Adrenal gland (tissue), 5 donors: ENCODE results near the gene HSD17B7.

Experiments used
- POLR2A ChIP-seq, 2 donors: fragments of 450-650 bp; IDR thresholded peaks; one replicate each; pipeline ENCODE4 v1.6.1; 2017; ENCODE audit warnings: antibody characterized with exemption in 2 of 2, mild to moderate bottlenecking in 2 of 2, moderate library complexity in 1 of 2
- TF ChIP-seq, protein P1 (sequence below), 6 experiments: fragments of 450-650 bp in 4 of 6; fragments of 200-600 bp in 2 of 6; sonication (generic) in 1 of 6; IDR thresholded peaks; 1 replicate in 5 of 6; 2 replicates in 1 of 6; pipeline versions ENCODE4 v1.5.1 to v1.8.0; 2016 to 2021; ENCODE audit warnings: antibody characterized with exemption in 6 of 6, mild to moderate bottlenecking in 2 of 6, moderate library complexity in 1 of 6
- donor health status: DM: no; HTN: no; CAD: no.

DNA sequence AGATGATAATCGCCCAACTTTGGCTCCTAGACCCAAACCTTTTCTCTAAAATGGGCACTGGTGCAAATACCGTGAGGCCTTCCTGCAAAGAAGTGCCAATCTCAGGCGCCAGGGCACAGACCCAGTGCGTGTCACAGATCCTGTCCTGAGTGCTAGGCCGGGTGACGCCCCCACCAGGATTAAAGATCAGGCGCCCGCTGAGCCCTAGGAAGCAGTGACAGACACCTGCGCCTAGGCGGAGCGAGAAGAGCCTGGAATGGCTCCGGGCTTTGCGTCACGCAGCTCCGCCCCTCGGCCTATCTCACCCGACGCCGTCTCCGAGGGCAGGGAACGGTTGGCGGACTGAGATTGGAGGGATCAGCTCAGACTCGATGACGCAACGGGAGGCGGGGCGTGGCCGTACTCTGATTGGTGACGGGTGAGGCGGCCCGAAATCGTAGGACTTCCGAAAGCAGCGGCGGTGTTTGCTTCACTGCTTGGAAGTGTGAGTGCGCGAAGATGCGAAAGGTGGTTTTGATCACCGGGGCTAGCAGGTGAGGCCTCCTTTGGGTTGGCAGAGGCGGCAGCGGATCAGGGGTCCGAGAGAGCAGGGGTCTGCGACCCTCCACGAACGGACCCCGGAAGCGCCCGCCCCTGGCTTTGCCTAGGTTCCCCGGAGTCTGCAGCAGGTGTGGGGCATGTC, at the start of gene HSD17B7:
- TF ChIP-seq, protein P1, sequence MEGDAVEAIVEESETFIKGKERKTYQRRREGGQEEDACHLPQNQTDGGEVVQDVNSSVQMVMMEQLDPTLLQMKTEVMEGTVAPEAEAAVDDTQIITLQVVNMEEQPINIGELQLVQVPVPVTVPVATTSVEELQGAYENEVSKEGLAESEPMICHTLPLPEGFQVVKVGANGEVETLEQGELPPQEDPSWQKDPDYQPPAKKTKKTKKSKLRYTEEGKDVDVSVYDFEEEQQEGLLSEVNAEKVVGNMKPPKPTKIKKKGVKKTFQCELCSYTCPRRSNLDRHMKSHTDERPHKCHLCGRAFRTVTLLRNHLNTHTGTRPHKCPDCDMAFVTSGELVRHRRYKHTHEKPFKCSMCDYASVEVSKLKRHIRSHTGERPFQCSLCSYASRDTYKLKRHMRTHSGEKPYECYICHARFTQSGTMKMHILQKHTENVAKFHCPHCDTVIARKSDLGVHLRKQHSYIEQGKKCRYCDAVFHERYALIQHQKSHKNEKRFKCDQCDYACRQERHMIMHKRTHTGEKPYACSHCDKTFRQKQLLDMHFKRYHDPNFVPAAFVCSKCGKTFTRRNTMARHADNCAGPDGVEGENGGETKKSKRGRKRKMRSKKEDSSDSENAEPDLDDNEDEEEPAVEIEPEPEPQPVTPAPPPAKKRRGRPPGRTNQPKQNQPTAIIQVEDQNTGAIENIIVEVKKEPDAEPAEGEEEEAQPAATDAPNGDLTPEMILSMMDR (IDR thresholded peaks at IDR 0.05): peak in 3 of 6 experiments; percentile 7 to 37 (median 31)
- peak; percentile 11 to 72 for TF ChIP-seq POLR2A (IDR thresholded peaks at IDR 0.05)
